ENCODE measurements around the gene KCNQ1.

The KCNQ1 gene

DNA sequence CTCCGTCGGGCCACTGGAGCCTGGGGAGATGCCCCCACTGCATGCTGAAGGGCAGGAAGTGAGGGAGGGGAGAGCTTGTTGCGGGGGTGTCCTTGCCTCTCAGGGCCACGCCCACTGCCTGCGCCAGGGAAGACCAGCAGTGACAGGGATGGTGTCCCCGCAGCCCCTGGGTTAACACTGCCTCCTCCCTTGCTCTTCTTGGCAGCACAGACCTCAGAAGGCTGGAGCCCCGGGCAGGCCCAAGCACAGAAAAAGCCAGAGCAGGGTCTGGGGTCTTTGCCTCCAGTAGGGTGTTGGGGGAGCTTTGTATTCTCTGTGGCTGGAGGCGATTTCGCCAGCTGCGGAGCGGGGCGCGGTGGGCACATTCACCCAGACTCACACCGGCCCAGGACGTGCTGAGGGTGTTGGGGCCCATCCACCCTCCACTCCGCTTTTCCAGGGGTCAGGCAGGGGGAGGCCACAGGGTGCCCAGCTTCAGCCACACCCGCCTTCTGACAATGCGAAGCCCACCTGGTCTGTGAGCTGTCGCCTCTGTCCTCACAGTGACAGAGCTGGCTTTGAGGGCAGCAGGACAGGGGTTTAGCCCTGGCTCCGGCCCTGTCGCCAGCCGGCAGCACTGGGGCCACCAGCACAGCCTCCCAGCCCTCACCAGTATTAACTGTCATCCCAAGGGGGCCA lies 357.0 kb downstream of the KCNQ1 start:
- DNase-seq (ENCODE audit: low read depth in 4 of 4, low spot score in 1 of 4) = no peak

DNA sequence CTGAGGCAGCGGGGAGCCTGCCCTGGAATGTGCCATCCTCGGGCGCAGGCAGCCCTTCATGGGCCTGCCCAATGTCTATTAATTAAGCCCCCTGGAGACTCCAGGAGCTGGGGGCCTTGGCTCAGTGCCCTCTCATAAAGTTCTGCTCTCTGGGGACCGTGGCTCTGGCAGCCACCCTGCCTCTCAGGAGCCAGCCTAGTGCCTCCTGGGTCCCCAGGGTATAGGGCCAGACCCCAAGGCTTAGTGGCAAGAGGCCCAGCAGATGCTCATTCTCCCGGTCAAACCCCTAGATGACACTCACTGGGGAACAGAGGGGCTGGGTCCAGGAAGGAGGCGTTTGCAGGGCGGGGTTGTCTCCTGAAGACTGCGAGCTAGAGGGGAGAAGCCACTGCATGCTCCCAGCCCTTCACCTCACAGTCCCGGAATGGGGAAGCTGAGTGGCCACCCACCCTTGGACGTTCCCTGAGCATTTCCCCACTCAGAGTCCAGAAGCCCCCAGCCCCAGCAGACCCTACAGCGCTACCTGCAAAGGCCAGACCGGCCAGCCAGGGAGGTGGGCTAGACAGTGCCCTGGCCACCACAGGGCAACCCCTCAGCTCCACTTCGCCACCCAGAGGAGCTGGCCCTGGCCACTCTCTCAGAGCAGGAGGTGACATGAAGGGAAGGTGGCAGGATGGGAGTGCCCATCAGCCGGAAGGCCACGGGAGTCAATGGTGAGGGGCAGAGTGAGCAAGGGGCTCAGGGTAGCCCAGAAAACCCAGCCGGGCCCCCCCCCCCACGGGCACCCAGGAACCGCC lies 357.8 kb downstream of the KCNQ1 start:
- DNase-seq (ENCODE audit: low read depth in 4 of 4, low spot score in 1 of 4) = no peak

- no peak for DNase-seq (ENCODE audit: low read depth in 4 of 4, low spot score in 1 of 4)
Measured at GRCh38 chr11:2803186-2804091, 358.6 kb downstream of the KCNQ1 start.

- DNase-seq (ENCODE audit: low read depth in 4 of 4, low spot score in 1 of 4) = no peak
Measured at GRCh38 chr11:2804189-2804588, 359.4 kb downstream of the KCNQ1 start.

DNA sequence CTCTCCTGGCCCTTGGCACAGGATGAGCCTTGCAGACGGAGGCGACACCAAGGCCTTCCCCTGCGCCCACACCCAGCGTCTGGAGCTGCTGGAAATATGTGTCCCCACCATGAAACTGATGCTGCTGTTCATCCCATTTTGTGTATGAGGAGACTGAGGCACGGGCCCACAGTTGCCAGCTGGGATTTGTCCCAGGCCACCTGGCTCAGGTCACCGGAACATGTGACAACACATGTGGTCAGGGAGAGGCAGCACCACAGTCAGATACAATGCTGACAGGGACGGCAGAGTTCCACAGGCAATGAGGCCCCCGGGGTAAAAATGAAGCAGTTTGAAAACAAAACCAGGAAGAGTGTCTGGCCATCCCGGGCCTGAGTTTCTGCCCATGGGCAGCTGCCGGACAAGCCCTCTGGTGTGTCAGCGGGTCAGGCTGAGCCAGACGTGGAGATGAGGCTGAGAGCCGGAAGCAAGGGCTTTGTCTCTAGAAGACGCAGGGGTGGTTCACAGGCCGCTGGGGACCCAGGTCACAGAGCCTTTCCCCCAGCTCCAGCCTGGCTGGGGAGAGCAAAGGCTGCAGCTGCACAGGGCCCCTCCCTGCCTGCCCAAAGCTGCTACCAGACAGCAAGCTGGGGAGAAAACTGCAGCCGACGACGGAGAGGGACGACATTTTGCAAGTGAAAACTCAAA lies 360.0 kb downstream of the KCNQ1 start:
- no peak for DNase-seq (ENCODE audit: low read depth in 4 of 4, low spot score in 1 of 4)

DNA sequence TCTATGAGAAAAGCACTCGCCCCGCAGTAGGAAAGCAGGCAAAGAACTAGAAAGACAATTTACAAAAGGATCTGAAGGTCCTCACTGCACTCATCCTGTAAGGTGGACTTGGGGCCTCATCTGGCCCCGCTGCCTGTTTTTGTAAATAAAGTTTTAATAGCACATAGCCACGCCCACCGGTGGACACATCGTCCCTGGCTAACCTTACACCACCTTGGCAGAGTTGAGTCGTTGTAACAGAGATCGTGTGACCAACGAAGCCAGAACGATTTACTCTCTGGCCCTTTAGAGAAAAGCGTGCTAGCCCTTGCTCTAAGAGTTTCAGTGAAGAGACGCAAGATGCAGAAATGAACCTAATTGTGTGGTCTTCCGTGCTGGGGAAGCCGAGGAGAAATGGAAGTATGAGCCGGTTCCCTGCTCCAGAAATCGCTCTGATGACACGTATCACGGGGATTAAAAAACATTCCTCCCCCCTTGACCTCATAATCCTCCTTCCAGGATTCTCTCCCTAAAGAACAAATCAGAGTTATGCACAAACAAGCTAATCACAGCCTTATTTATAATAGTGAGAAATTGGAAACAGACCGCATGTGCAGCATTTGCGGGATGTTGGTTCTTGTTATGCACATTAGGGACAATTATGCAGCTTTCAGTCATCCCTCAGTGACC lies 360.7 kb downstream of the KCNQ1 start:
- DNase-seq (ENCODE audit: low read depth in 4 of 4, low spot score in 1 of 4) = no peak

DNA sequence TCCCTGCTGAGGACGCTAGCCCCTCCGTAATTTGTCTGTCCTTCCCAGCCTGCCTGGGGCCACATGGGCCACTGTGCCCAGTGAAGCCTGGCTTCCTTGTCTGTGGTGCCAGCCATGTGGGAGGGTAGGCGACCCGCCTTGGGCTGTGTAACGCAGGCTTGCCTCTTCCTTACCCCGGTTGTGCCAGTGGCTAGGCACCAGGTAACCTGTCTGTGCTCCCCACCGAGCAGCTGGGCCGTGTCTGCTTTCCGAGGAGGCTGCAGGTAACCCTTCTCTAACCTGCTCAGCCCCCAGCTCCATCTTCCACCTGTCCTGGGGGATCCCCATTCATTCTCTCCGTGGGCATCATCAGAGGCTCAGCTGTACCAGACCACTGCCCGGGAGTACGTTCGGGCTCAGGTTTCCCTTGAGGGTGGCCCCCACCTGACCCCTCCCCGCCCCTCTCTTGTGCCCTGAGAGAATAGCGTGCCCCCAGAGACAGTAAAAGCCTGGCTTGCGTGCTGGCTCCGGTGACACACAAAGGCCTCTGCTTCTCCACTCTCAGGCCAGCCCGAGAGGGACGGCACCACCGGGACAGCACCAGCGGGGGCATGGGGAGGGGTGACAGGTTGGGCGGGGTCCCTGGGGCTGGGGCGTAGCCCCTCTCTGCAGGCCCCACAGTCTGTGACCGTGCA lies 361.7 kb downstream of the KCNQ1 start:
- DNase-seq (ENCODE audit: low read depth in 4 of 4, low spot score in 1 of 4) = no peak

GRCh38 chr11:2807025-2807681 lies 362.3 kb downstream of the KCNQ1 start:
- no peak for DNase-seq (ENCODE audit: low read depth in 4 of 4, low spot score in 1 of 4)

DNA sequence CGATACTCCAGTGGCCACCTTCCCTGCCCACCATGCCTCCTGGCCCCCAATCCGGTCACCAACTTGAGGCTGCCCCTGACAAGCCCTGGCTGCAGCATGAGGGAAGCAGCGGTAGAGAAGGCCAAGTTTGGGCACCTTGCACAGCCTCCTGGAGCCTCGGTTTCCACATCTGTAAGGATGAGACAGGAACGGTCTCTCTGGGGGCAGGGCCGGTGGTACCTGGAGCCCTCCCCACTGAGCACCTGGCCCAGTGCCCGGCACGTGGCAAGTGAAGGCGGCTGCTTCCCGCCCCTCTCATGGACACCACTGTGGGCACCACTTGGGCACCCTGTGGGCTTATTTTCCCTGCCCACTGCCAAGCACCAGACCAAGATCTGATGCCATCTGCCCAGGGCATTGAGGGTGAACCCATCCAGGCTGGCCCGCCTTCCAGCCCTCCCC lies 363.0 kb downstream of the KCNQ1 start:
- no peak for DNase-seq (ENCODE audit: low read depth in 4 of 4, low spot score in 1 of 4)

DNA sequence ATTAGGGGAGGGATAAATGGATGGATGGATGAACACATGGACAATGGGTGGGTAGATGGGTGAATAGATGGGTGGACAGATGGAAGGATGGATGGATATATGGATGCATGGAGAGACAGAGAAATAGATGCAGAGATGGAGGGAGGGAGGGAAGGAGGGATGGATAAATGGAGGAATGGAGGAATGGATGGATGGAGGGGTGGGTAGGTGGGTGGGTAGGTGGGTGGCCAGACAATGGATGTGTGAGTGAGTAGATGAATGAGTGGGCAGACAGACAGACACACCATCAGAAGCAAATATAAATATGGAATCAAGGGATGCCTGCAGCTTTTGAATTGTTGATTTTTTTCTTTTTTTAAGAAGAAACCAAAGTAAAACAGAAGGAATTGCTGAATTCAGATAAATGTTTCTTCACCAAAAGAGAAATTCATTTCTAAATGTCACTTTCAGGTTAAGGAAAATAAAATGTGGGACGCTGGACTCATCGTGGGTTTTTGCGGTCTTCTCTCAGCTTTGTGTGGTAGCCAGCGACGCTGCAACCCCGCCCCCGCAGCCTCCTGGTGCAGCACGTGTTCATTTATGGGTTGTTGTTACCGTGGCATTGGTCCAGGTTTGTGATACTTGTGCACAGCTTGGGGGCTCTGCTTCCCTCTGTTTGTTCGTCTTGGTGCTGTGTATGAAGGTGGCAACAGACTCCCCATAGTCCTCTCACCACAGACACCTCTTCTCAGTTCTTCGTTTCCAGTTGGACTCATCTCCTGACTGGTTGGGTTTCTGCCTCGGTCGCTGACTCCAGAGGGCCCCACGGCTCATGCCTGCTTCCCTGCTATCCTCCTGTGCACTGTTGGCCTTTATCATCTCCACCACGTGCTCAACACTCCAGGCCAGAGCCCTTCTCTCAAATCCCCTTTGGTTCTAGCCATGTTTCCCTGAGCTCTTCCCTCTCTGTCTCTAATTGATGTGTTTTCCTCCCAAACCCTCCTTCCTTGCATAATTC lies 364.3 kb downstream of the KCNQ1 start:
- no peak for DNase-seq (ENCODE audit: low read depth in 4 of 4, low spot score in 1 of 4)

DNA sequence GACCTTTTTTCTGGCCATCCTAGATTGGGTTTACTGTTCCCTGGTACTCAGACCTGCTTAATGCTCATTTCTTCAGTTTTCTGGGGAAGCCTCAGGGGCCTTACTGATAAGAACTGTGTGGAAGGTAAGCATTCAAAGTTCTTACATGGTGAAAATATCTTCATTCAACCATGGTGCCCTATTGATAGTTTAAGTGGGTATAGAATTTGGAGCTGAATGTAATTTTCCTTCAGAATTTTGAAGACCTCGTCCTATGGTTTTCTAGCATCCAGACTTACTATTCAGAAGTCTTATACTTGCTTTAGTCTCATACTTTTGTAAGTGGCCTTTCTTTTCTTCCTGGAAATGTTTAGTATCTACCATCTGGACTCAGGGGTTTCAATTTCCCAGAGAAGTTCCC lies 365.0 kb downstream of the KCNQ1 start:
- DNase-seq (ENCODE audit: low read depth in 4 of 4, low spot score in 1 of 4) = no peak

DNA sequence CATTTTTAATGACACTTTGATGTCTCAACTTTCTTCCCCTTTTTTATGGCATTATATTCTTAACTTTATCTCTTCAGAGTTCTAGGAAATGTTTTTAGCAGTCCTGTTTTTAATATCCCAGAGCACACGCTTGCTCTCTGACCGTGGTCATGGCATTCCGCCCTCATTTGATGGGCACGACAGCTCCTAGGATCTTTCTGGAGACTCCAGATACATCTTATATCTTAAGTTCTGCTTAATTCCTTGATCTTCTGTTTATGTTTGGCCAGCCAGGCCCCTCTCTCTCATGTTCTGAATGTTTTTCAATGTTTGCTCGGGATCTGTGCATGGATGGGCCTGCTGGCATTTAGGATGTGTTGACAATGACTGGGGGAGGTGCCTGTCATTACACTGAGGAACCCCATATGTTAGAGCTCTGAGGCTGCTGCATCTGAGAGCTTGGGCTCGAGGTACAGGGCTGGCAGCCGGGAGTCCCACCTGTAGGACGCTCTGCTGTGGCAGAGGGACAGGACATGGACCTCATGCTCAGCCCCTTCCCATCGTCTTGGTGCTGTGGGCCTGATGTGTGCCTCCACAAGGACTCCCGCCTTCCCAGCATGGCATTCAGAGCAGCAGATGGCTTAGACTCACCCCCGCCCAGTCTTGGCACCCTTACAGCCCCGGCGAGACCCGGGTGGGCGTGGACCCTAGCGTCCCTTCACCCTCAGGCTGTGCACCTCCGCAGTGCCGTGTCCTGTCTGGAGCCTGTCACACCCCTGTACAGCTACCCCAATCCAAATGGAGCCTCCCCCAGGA lies 365.8 kb downstream of the KCNQ1 start:
- no peak for DNase-seq (ENCODE audit: low read depth in 4 of 4, low spot score in 1 of 4)

DNA sequence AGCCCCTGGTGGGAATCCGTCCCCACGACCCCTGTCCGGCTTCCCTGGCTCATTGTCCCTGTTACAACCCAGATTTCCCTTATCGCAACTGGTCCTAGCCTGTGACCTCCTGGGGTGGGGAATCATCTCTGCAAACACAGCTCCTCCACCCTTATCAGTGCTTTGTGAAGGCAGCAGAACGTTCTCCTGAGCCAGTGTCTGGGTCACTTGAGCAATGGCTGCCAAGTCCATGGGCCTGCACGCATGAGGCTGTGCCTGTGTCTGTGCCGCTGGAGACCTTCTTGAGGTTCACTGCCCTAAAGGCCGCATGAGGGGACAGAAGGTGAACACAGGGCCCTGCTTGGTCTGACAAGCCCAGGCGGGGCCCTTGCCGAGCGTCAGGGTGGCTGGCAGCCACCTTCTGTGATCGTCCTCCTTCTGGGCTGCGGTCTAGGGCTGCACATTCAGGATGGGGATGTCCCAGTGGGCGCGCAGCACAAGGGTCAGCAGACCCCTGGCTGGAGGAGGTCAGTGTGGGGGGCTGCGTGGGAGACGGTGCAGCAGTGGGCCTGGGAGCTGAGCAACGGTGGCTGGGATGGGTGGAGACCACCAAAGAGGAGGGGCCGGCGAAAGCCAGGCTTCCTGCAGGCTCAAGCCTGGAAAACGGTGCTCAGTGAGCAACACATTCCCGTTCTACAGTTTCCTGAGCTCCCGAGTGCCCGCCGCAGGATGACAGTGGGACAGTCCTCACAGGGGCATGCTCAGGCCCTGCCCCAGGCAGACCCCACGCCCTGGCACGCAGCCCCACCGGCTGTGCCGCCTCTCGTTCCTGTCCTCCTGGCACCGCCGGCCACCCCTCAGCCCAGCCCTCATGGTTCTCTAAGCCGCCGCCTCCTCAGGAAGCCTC lies 366.6 kb downstream of the KCNQ1 start:
- no peak for DNase-seq (ENCODE audit: low read depth in 4 of 4, low spot score in 1 of 4)

DNA sequence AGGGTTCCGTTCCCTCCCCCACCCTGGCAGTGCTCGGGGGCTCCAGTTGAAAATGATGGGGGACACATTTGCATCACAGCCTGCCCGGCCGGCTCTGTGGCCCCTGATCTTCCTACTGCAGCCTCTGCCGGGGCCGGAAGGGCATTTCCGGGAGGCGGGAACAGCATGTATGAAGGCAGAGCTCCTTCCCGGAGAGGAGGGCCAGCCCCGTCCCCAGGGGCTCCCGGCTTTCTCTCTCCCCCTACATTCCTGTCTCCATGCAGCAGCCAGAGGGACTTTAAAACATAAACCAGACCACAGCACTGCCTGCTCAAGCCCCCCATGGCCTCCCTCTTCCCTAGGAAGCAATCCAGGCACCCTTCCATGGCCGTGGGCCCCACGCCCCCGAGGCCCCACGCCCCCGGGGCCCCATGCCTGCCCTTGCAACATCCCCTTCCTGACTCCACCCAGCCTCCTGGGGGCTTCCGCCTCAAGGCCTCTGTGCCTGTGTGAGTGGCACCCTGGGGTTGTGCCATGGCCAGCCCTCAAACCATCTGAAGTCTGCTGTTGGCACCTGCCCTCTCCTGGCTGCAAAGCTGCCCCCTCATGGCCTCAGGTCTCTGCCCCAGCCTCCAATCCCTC lies 367.7 kb downstream of the KCNQ1 start:
- no peak for DNase-seq (ENCODE audit: low read depth in 4 of 4, low spot score in 1 of 4)

- no peak for DNase-seq (ENCODE audit: low read depth in 4 of 4, low spot score in 1 of 4)
Measured at GRCh38 chr11:2813141-2813908, 368.5 kb downstream of the KCNQ1 start.
